Skeletal muscle satellite cell (primary cell): Measurements from ENCODE around the gene MRRF.

Experiments used
- H3K27me3 ChIP-seq: 2 replicates; pipeline ENCODE4 v1.7.0; 2013; ENCODE audit warnings: low read length; ENCODE audit not compliant: control insufficient read depth, insufficient read depth
- H3K36me3 ChIP-seq: 2 replicates; pipeline ENCODE4 v1.7.0; 2013; ENCODE audit warnings: mild to moderate bottlenecking, control low read depth, low read length; ENCODE audit not compliant: insufficient read depth
- H3K4me1 ChIP-seq: 2 replicates; pipeline ENCODE4 v1.7.0; 2013; ENCODE audit warnings: low read length; ENCODE audit not compliant: control insufficient read depth, insufficient read depth
- H3K4me2 ChIP-seq: 2 replicates; pipeline ENCODE4 v1.7.0; 2013; ENCODE audit warnings: mild to moderate bottlenecking, low read length
- H3K4me3 ChIP-seq: 2 replicates; pipeline ENCODE4 v1.7.0; 2013; ENCODE audit warnings: low read length
- H3K9ac ChIP-seq: 2 replicates; pipeline ENCODE4 v1.7.0; 2013; ENCODE audit warnings: mild to moderate bottlenecking, low read depth, low read length, moderate library complexity
- H3K9me3 ChIP-seq: replicated peaks from 2 replicates; pipeline ENCODE4 v1.7.0; 2013; ENCODE audit warnings: mild to moderate bottlenecking, control low read depth, low read length

Gene MRRF

GRCh38 chr9:122221183-122221811 is 43.4 kb upstream of the MRRF start:
- H3K4me1 ChIP-seq: peaks cover 16% of the 10 kb centered on the region
- no peaks in the 10 kb centered on the region for H3K36me3 ChIP-seq
- H3K9me3 ChIP-seq: no peaks in the 10 kb centered on the region
- H3K27me3 ChIP-seq: peaks cover 91% of the 10 kb centered on the region
- no peak overlapping the region for H3K4me3 ChIP-seq
- H3K4me2 ChIP-seq: no peak overlapping the region
- no peak overlapping the region for H3K9ac ChIP-seq

GRCh38 chr9:122222791-122223190 is 41.9 kb upstream of the MRRF start:
- Histone ChIP-seq H3K4me3 (no peak overlapping the region), H3K36me3 (no peaks in the 10 kb centered on the region), H3K9me3 (no peaks in the 10 kb centered on the region), H3K27me3 (peaks cover 96% of the 10 kb centered on the region), H3K4me1 (peaks cover 16% of the 10 kb centered on the region), H3K9ac (no peak overlapping the region), H3K4me2 (no peak overlapping the region)

- Histone ChIP-seq H3K9ac (no peak overlapping the region), H3K4me2 (no peak overlapping the region), H3K36me3 (no peaks in the 10 kb centered on the region), H3K9me3 (no peaks in the 10 kb centered on the region), H3K4me3 (no peak overlapping the region), H3K27me3 (peaks cover 94% of the 10 kb centered on the region), H3K4me1 (peaks cover 12% of the 10 kb centered on the region)
Measured at GRCh38 chr9:122223435-122223834, 41.2 kb upstream of the MRRF start.

DNA sequence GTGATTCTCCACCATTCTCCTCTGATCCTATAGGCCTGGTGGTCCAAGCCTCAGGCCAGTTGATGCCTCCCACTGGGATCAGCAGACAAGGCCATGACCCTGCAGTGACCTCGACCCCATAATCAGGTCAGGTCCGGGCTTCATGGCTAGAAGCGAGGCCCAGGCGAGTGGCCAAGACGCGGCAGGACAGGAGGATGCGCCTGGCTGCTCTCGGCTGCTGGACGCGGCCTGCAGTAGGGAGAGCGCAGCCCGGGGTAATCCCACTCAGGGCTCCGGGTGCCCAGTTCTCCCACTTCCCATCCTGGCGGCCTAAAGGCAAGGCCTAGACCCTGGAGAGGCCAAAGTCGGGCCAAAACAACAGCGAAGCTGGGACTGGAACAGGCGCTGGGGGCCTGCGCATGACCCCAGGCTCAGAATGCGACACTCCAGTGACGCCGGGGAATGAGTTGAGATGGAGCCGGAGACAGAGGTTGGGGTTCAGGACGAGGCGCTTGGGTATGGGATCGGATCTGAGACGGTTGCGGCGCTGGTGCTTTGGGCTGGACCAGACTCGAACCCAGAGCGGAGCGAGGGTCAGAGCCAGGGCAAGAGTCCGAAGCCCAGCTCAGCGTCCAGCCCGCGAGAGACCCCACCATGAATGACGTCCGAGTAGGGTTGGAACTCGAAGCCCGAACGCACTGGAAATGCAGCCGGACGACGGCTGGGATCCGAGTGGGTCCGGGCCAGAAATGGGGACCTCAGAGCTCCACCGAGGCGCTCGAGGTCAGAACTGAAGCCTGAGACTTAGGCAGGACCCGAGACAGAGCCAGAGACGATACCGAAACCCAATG is 39.2 kb upstream of the MRRF start:
- Histone ChIP-seq H3K36me3 (no peaks in the 10 kb centered on the region), H3K4me1 (peaks cover 5% of the 10 kb centered on the region), H3K4me2 (no peak overlapping the region), H3K27me3 (peaks cover 92% of the 10 kb centered on the region), H3K9ac (no peak overlapping the region), H3K4me3 (no peak overlapping the region), H3K9me3 (no peaks in the 10 kb centered on the region)

DNA sequence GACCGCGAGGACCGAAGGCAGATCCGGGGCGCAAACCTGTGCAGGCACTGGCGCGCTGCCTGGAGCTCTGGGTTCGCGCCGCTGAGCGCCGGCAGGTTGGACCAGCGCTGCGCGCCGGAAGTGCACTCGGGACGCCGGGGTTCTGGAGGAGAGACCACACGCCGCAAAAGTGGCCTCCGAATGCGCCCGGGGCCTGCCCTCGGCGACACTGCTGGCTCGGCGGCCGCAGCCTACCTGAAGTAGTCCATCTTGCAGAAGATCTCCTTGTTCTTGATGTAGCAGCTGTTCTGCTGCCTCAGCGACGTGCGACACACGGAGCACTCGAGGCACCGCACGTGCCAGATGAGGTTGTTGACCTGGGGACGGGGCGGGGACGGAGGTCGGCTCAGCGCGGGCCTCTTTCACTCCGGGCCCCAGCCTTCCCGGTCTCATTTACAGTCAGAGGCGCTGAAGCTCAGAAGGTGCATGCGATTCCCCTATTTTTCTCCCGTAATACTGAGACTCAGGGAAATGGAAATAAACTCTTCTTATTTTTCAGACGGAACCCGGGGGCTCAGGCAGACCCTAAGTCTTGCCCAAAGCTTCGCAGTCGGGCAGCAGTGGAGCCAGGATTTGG is 38.4 kb upstream of the MRRF start:
- H3K4me2 ChIP-seq: no peak overlapping the region
- peaks cover 92% of the 10 kb centered on the region for H3K27me3 ChIP-seq
- no peak overlapping the region for H3K9ac ChIP-seq
- H3K9me3 ChIP-seq: no peaks in the 10 kb centered on the region
- H3K36me3 ChIP-seq: no peaks in the 10 kb centered on the region
- no peak overlapping the region for H3K4me3 ChIP-seq
- peaks cover 5% of the 10 kb centered on the region for H3K4me1 ChIP-seq

DNA sequence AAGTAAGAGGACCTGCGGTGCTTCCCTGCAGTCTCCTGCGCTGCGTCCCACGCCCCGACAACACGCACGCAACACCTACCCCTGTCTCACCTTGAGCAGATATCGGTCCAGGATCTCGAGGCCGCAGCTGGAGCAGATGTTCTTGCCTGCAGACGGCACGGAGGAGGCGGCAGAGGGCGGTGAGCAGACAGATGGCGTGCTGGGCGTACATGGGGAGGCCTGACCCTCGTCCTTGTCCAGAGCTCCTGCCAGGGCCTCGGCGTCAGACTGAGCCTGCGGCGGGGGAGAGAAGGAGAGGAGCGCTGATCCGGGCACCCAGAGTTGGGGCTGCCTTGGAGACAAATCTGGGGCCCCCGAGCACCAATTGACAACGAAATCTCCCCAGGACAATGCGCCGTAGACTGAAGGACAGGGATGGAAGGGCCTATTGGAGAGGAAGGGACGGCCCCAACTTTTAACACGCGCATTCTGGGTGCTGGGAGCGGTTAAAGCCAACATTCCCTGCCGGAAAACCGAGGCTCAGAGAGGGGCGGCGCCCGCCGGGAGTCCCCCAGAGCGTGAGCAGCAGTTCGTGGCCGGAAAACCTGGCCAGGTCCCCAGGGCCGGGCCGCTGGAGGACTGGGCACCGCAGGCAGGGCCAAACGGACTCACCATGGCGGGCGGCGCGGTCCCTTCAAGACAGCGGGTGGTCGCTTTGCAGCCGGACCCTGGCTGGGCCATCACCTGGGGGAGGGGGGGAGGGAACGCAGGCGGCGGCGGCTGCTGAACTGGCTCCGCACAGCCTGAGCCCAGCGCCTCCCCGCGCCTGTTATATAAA is 37.7 kb upstream of the MRRF start:
- H3K9me3 ChIP-seq: no peaks in the 10 kb centered on the region
- no peak overlapping the region for H3K9ac ChIP-seq
- no peaks in the 10 kb centered on the region for H3K36me3 ChIP-seq
- H3K4me1 ChIP-seq: peaks cover 5% of the 10 kb centered on the region
- peaks cover 92% of the 10 kb centered on the region for H3K27me3 ChIP-seq
- no peak overlapping the region for H3K4me3 ChIP-seq
- no peak overlapping the region for H3K4me2 ChIP-seq

GRCh38 chr9:122227575-122227900 is 37.1 kb upstream of the MRRF start:
- no peak overlapping the region for H3K4me2 ChIP-seq
- H3K9ac ChIP-seq: no peak overlapping the region
- H3K27me3 ChIP-seq: peaks cover 88% of the 10 kb centered on the region
- H3K4me1 ChIP-seq: peaks cover 5% of the 10 kb centered on the region
- no peaks in the 10 kb centered on the region for H3K9me3 ChIP-seq
- no peaks in the 10 kb centered on the region for H3K36me3 ChIP-seq
- H3K4me3 ChIP-seq: no peak overlapping the region

- Histone ChIP-seq H3K4me2 (peak overlapping the region; percentile 84), H3K27me3 (peaks cover 83% of the 10 kb centered on the region), H3K9me3 (no peaks in the 10 kb centered on the region), H3K4me3 (peak overlapping the region; percentile 67), H3K36me3 (no peaks in the 10 kb centered on the region), H3K9ac (no peak overlapping the region), H3K4me1 (peaks cover 5% of the 10 kb centered on the region)
Measured at GRCh38 chr9:122228191-122228567, 36.5 kb upstream of the MRRF start.

- Histone ChIP-seq H3K4me1 (peaks cover 5% of the 10 kb centered on the region), H3K9me3 (no peaks in the 10 kb centered on the region), H3K36me3 (no peaks in the 10 kb centered on the region), H3K4me3 (peak within 1 kb of the TSS; percentile 67), H3K9ac (no peak within 1 kb of the TSS), H3K27me3 (peaks cover 83% of the 10 kb centered on the region), H3K4me2 (peak within 1 kb of the TSS; percentile 84)
Measured at GRCh38 chr9:122228568-122229484, 35.9 kb upstream of the MRRF start, which contains the start of gene LHX6. Gene LHX6 (minus strand): TSS chr9:122228957. CDS start chr9:122228740, 217 bp downstream.

DNA sequence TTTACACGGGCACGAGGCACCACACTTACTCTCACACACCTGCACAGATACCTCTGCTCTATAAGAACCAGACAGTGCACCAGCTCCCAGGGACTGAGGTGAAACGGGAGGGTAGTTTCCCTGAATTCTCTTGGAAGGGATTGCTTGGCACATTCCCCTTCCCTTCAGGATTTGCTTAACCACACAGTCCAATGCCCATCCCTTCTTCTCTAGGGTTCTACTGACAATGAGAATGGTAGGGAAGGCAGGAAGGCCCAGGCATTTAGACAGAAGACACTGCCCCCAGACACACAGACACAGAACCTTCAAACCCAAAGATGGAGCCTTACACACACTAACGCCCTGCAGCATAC is 35.2 kb upstream of the MRRF start:
- Histone ChIP-seq H3K4me2 (no peak overlapping the region), H3K36me3 (no peaks in the 10 kb centered on the region), H3K4me1 (peaks cover 5% of the 10 kb centered on the region), H3K9me3 (no peaks in the 10 kb centered on the region), H3K27me3 (peaks cover 83% of the 10 kb centered on the region), H3K9ac (no peak overlapping the region), H3K4me3 (no peak overlapping the region)
